SK-N-SH (cell line): ENCODE measurements around the gene MED26.

Experiments
- EP300 ChIP-seq, 2 experiments: IDR thresholded peaks; 2 replicates each; pipeline versions ENCODE4 v1.4.0 to v1.6.1; 2012; ENCODE audit warnings: borderline replicate concordance in 1 of 2, low read depth in 1 of 2, low read length in 1 of 2
- EZH2phosphoT487 ChIP-seq: fragments of 200-600 bp; sonication (generic); IDR thresholded peaks from 2 replicates; pipeline ENCODE4 v1.6.1; 2017; ENCODE audit warnings: low read depth, mixed run types, mild to moderate bottlenecking, antibody characterized with exemption, moderate library complexity, borderline replicate concordance
- GATA2 ChIP-seq: sonication (generic); formaldehyde crosslinking; IDR thresholded peaks from 2 replicates; pipeline ENCODE4 v1.5.0; 2020; ENCODE audit warnings: mild to moderate bottlenecking, missing genetic modification reagents
- JUND ChIP-seq: IDR thresholded peaks from 2 replicates; pipeline ENCODE4 v1.4.0; 2012
- RAD21 ChIP-seq: IDR thresholded peaks from 2 replicates; pipeline ENCODE4 v1.6.1; 2012; ENCODE audit warnings: mild to moderate bottlenecking, low read length
- RCOR1 ChIP-seq: fragments of 150-350 bp; IDR thresholded peaks from 2 replicates; pipeline ENCODE4 v1.6.1; 2017; ENCODE audit warnings: antibody characterized with exemption, low read length
- RXRA ChIP-seq: IDR thresholded peaks from 2 replicates; pipeline ENCODE4 v1.4.0; 2012; ENCODE audit warnings: low read depth, mild to moderate bottlenecking, borderline replicate concordance
- YY1 ChIP-seq: IDR thresholded peaks from 2 replicates; pipeline ENCODE4 v1.4.0; 2012; ENCODE audit warnings: low read depth, mild to moderate bottlenecking
- TF ChIP-seq, protein P1 (sequence below): fragments of 200-600 bp; sonication (generic); IDR thresholded peaks from 2 replicates; pipeline ENCODE4 v1.6.1; 2017; ENCODE audit warnings: antibody characterized with exemption, mild to moderate bottlenecking, moderate library complexity
- TF ChIP-seq, protein P2 (sequence below): IDR thresholded peaks from 2 replicates; pipeline ENCODE4; 2012

DNA sequence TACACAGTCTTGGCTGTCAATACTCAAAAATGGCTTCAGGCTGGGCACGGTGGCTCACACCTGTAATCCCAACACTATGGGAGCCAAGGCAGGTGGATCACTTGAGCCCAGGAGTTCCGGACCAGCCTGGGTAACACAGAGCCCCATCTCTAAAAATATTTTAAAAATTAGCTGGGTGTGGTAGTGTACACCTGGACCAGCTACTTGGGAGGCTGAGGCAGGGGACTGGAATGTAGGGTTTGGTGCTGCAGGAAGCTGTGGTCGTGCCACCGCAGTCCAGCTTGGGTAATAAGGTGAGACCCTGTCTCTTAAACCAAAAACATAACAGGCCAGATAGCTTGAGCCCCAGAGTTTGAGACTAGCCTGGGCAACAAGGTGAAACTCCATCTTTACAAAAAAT is 79.0 kb downstream of the MED26 start:
- TF ChIP-seq JUND (no peak), YY1 (no peak), RAD21 (no peak), GATA2 (CRISPR knock-in tag) (no peak), RXRA (no peak), RCOR1 (no peak), EZH2phosphoT487 (no peak), EP300 (IDR thresholded peaks at IDR 0.05; ENCODE audit: borderline replicate concordance in 1 of 2, low read depth in 1 of 2, low read length in 1 of 2) (no peak)
- TF ChIP-seq, protein P1, sequence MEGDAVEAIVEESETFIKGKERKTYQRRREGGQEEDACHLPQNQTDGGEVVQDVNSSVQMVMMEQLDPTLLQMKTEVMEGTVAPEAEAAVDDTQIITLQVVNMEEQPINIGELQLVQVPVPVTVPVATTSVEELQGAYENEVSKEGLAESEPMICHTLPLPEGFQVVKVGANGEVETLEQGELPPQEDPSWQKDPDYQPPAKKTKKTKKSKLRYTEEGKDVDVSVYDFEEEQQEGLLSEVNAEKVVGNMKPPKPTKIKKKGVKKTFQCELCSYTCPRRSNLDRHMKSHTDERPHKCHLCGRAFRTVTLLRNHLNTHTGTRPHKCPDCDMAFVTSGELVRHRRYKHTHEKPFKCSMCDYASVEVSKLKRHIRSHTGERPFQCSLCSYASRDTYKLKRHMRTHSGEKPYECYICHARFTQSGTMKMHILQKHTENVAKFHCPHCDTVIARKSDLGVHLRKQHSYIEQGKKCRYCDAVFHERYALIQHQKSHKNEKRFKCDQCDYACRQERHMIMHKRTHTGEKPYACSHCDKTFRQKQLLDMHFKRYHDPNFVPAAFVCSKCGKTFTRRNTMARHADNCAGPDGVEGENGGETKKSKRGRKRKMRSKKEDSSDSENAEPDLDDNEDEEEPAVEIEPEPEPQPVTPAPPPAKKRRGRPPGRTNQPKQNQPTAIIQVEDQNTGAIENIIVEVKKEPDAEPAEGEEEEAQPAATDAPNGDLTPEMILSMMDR = no peak
- TF ChIP-seq, protein P2, sequence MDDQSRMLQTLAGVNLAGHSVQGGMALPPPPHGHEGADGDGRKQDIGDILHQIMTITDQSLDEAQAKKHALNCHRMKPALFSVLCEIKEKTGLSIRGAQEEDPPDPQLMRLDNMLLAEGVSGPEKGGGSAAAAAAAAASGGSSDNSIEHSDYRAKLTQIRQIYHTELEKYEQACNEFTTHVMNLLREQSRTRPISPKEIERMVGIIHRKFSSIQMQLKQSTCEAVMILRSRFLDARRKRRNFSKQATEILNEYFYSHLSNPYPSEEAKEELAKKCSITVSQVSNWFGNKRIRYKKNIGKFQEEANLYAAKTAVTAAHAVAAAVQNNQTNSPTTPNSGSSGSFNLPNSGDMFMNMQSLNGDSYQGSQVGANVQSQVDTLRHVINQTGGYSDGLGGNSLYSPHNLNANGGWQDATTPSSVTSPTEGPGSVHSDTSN = no peak
